Effector memory CD4-positive, alpha-beta T cell (primary cell): Measurements from ENCODE around the gene ITSN2.

Experiments
- DNase-seq, 3 donors: peaks; one replicate each; pipeline ENCODE4 v3.0.0-alpha.2; 2020
- H3K27ac ChIP-seq: 2 replicates; pipeline ENCODE4 v1.7.0; 2013; ENCODE audit warnings: mild to moderate bottlenecking, low read length, moderate library complexity; ENCODE audit not compliant: insufficient read depth, poor library complexity, severe bottlenecking
- H3K27me3 ChIP-seq: replicated peaks from 2 replicates; pipeline ENCODE4 v1.7.0; 2013; ENCODE audit warnings: mild to moderate bottlenecking, low read length; ENCODE audit not compliant: insufficient read depth, control insufficient read depth, poor library complexity, severe bottlenecking
- H3K36me3 ChIP-seq: 2 replicates; pipeline ENCODE4 v1.7.0; 2013; ENCODE audit warnings: mild to moderate bottlenecking, low read length, moderate library complexity; ENCODE audit not compliant: control insufficient read depth, insufficient read depth
- H3K4me1 ChIP-seq: 2 replicates; pipeline ENCODE4 v1.7.0; 2013; ENCODE audit warnings: low read length, mild to moderate bottlenecking; ENCODE audit not compliant: control insufficient read depth, insufficient read depth, poor library complexity, severe bottlenecking
- H3K4me3 ChIP-seq: 2 replicates; pipeline ENCODE4 v1.7.0; 2013; ENCODE audit warnings: low read length, low read depth, mild to moderate bottlenecking; ENCODE audit not compliant: insufficient read depth, poor library complexity, severe bottlenecking
- H3K9me3 ChIP-seq: 2 replicates; pipeline ENCODE4 v1.7.0; 2013; ENCODE audit warnings: mild to moderate bottlenecking, low read length, moderate library complexity; ENCODE audit not compliant: control insufficient read depth

The ITSN2 gene

GRCh38 chr2:24274809-24275208 is 85.5 kb downstream of the ITSN2 start:
- Histone ChIP-seq H3K9me3 (no peaks in the 10 kb centered on the region), H3K4me1 (no peaks in the 10 kb centered on the region), H3K36me3 (peaks cover 56% of the 10 kb centered on the region), H3K27ac (no peak overlapping the region), H3K4me3 (no peak overlapping the region), H3K27me3 (no peaks in the 10 kb centered on the region)
- no peak for DNase-seq

DNA sequence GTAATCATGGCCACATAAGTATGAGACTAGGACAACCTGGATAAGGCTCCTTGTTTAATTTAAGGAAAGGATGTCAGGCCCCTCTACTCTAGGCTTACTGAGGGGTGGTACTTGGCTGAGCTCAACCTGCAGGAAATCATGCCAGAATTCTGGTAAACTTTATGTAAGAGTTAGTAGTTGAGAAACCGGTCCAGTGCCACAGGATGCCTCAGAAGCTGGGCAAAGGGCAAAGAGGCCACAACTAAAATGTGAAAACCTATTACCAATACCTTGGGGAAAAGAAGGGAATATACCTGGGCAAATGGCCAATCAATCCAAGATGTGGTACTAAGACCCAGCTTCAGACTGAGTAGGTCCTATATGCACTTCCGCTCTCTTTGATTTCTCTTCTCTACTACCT is 86.7 kb downstream of the ITSN2 start:
- H3K36me3 ChIP-seq, result peaks cover 58% of the 10 kb centered on the region
- H3K27ac ChIP-seq, result no peak overlapping the region
- no peaks in the 10 kb centered on the region for H3K27me3 ChIP-seq
- no peak overlapping the region for H3K4me3 ChIP-seq
- no peaks in the 10 kb centered on the region for H3K9me3 ChIP-seq
- H3K4me1 ChIP-seq, result no peaks in the 10 kb centered on the region
- DNase-seq, result no peak

DNA sequence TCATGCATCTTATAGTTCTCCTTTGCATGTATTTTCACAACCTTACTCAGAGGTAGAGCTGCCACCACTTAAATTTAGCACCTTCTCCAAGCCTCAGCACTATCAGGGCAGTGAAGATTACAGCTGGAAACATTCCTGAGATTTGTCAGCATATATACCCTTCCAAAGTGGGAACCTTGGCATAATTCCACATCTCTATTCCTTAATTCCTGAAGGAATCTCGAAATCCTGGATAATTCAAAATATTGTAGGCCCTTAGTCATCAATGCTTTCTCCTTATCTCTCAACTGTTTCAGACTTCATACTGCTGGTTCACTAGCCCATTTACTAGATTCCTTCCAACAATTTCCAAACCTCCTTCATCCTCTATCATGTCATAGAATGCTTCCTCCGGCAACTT is 87.4 kb downstream of the ITSN2 start:
- H3K27ac ChIP-seq, result no peak overlapping the region
- no peak overlapping the region for H3K4me3 ChIP-seq
- no peaks in the 10 kb centered on the region for H3K9me3 ChIP-seq
- DNase-seq, result no peak
- H3K4me1 ChIP-seq, result no peaks in the 10 kb centered on the region
- H3K36me3 ChIP-seq, result peaks cover 62% of the 10 kb centered on the region
- no peaks in the 10 kb centered on the region for H3K27me3 ChIP-seq

DNA sequence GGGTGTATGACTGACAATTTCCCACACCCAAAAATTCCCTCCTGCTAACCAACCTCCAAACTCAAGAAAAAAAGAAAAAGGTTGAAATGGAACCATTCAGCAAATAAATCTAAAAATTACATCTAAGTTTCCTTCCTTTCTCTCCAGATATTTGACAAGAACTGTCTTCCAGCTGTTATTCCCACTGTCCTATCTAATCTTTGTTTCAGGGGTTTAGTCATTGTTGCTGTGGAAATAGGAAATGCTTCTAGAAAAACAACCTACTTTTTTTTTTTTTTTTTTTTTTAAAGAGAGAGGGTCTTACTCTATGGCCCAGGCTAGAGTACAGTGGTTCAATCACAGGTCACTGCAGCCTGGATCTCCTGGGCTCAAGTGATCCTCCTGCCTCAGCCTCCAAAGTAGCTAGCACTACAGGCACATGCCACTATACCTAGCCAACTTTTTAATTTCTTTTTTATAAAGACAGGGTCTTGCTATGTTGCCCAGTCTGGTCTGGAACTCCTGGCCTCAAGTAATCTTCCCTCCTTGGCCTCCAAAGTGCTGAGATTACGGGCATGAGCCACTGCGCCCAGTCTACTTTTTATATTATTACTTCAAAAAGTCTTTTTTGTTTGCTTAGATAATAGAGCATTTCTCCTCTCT is 88.1 kb downstream of the ITSN2 start:
- H3K36me3 ChIP-seq, result peaks cover 65% of the 10 kb centered on the region
- H3K4me3 ChIP-seq, result no peak overlapping the region
- H3K4me1 ChIP-seq, result no peaks in the 10 kb centered on the region

DNA sequence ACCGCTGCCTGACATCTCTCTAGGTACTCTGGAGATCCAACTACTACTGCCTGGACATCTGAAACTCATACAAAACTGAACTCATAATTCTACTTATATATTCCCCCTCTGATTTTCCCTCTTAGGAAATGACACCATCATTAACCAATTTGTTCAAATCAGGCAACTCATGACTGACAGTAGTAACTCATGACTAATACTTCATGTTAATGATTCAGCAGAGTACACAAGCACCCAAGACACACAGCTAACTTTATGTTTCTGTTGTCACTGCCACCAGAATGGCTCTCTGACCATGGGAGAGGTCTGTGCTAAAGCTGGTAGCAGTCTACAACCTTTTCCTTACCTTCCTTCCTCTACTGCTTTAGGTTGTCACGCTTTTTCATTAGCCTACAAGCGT is 91.1 kb downstream of the ITSN2 start:
- no peak for DNase-seq
- no peak overlapping the region for H3K27ac ChIP-seq
- peaks cover 56% of the 10 kb centered on the region for H3K36me3 ChIP-seq
- H3K4me3 ChIP-seq, result no peak overlapping the region
- H3K9me3 ChIP-seq, result no peaks in the 10 kb centered on the region
- no peaks in the 10 kb centered on the region for H3K27me3 ChIP-seq
- no peaks in the 10 kb centered on the region for H3K4me1 ChIP-seq

More for the DNA sequence above, 88.1 kb downstream of the ITSN2 start:
- H3K27me3 ChIP-seq, result no peaks in the 10 kb centered on the region
- H3K9me3 ChIP-seq, result no peaks in the 10 kb centered on the region
- H3K27ac ChIP-seq, result no peak overlapping the region
- no peak for DNase-seq

DNA sequence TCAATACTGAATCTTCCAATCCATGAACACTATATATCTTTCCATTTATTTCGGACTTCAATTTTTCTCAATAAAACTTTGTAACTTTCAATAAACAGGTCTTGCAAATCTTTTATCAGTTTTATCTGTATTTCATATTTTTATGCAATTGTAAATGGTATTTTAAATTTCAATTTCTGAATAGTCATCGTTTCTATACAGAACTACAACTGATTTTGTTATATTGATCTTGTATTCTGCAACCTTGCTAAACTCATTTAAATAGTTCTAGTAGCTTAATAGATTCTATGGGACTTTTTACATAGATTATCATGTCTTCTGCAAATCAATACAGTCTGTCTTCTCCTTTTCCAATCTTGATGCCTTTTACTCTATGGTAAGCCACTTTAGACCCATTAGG is 95.1 kb downstream of the ITSN2 start:
- H3K27ac ChIP-seq, result no peak overlapping the region
- DNase-seq, result no peak
- H3K4me1 ChIP-seq, result no peaks in the 10 kb centered on the region
- H3K4me3 ChIP-seq, result no peak overlapping the region
- H3K9me3 ChIP-seq, result no peaks in the 10 kb centered on the region
- H3K27me3 ChIP-seq, result no peaks in the 10 kb centered on the region
- peaks cover 36% of the 10 kb centered on the region for H3K36me3 ChIP-seq

- DNase-seq, result no peak
- Histone ChIP-seq H3K9me3 (no peaks in the 10 kb centered on the region), H3K4me1 (no peaks in the 10 kb centered on the region), H3K27me3 (no peaks in the 10 kb centered on the region), H3K4me3 (no peak overlapping the region), H3K36me3 (peaks cover 41% of the 10 kb centered on the region), H3K27ac (no peak overlapping the region)
Measured at GRCh38 chr2:24262421-24262970, 97.8 kb downstream of the ITSN2 start.

- Histone ChIP-seq H3K36me3 (peaks cover 43% of the 10 kb centered on the region), H3K4me3 (no peak overlapping the region), H3K4me1 (no peaks in the 10 kb centered on the region), H3K27me3 (no peaks in the 10 kb centered on the region), H3K9me3 (no peaks in the 10 kb centered on the region), H3K27ac (no peak overlapping the region)
- DNase-seq, result no peak
Measured at GRCh38 chr2:24261441-24261840, 98.9 kb downstream of the ITSN2 start.

DNA sequence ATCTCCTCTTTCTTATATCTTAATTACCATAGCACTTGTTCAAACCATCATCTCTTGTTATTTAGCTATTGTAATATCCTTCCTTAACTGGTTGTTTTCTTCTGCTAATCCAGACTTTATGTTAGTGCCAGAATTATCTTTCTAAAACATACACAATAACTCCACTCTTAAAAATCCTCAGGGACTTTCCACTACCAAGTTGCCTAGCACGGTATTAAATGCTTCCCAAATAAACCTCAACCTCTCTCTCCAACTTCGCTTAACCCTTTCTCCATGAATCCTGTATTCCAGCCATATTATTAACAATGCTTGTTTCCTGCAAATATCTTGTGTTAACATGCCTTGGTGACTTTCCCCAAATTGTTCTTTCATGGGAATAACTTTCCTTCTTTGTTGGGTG is 101.0 kb downstream of the ITSN2 start:
- no peak overlapping the region for H3K4me3 ChIP-seq
- H3K27me3 ChIP-seq, result no peaks in the 10 kb centered on the region
- H3K27ac ChIP-seq, result no peak overlapping the region
- H3K36me3 ChIP-seq, result peaks cover 35% of the 10 kb centered on the region
- no peaks in the 10 kb centered on the region for H3K4me1 ChIP-seq
- H3K9me3 ChIP-seq, result no peaks in the 10 kb centered on the region
- DNase-seq, result no peak

GRCh38 chr2:24258718-24259117 is 101.6 kb downstream of the ITSN2 start:
- H3K9me3 ChIP-seq, result no peaks in the 10 kb centered on the region
- H3K27me3 ChIP-seq, result no peaks in the 10 kb centered on the region
- DNase-seq, result no peak
- H3K36me3 ChIP-seq, result peaks cover 35% of the 10 kb centered on the region
- no peaks in the 10 kb centered on the region for H3K4me1 ChIP-seq
- no peak overlapping the region for H3K27ac ChIP-seq
- H3K4me3 ChIP-seq, result no peak overlapping the region
